HEK293T (cell line): ENCODE data around the gene TCP11L2.

Experiments used
- ARNT ChIP-seq: fragments of 450-650 bp; IDR thresholded peaks from 2 replicates; pipeline ENCODE4 v1.6.1; 2017; ENCODE audit warnings: mild to moderate bottlenecking
- BHLHE40 ChIP-seq: fragments of 450-650 bp; IDR thresholded peaks from 2 replicates; pipeline ENCODE4 v1.6.1; 2016; ENCODE audit warnings: mild to moderate bottlenecking, moderate library complexity, borderline replicate concordance
- CTBP1 ChIP-seq: fragments of 450-650 bp; IDR thresholded peaks from 2 replicates; pipeline ENCODE4 v1.6.1; 2016; ENCODE audit warnings: borderline replicate concordance
- ELF4 ChIP-seq: fragments of 450-650 bp; IDR thresholded peaks from 2 replicates; pipeline ENCODE4 v1.6.1; 2017; ENCODE audit warnings: antibody characterized with exemption
- FOXA1 ChIP-seq: fragments of 450-650 bp; IDR thresholded peaks from 2 replicates; pipeline ENCODE4 v1.6.1; 2016; ENCODE audit warnings: mild to moderate bottlenecking
- FOXM1 ChIP-seq: fragments of 450-650 bp; IDR thresholded peaks from 2 replicates; pipeline ENCODE4 v1.6.1; 2017; ENCODE audit warnings: mild to moderate bottlenecking, borderline replicate concordance
- HDGF ChIP-seq: fragments of 450-650 bp; IDR thresholded peaks from 2 replicates; pipeline ENCODE4 v1.6.1; 2017; ENCODE audit warnings: antibody characterized with exemption, borderline replicate concordance
- NFRKB ChIP-seq: fragments of 450-650 bp; IDR thresholded peaks from 2 replicates; pipeline ENCODE4 v1.6.1; 2016; ENCODE audit warnings: mild to moderate bottlenecking, moderate library complexity
- SP1 ChIP-seq: fragments of 450-650 bp; IDR thresholded peaks from 2 replicates; pipeline ENCODE4 v1.6.1; 2017
- TARDBP ChIP-seq: fragments of 450-650 bp; IDR thresholded peaks from 2 replicates; pipeline ENCODE4 v1.6.1; 2016

DNA sequence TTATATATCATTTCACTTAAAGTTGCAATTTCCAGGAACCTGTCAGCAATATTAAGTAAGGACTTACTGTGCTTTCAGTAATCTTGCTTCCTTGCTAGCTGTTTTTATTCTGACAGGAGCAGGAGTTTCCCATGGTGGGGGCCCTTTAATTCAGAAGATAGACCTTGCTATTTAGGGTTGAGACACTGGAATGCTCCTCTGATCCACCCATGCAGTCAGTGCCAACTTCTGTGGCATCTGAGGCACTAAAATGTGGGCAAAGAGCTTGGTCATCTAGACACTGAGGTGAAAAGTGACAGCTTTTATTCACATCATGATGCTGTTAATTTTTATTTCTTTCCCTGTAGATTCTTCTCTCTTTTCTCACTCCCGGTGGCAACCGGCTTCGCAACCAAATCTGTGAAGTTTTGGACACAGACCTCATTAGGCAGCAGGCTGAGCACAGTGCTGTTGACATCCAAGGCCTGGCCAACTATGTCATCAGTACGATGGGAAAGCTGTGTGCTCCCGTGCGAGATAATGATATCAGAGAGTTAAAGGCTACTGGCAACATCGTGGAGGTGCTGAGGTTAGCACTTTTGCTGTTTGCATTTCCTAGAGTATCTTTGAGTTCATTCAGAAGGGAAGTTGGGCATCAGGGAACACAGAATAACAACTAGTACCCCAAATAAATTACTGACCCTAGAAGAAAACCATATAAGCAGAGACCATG is 18.8 kb downstream of the TCP11L2 start:
- no peak for TF ChIP-seq NFRKB
- no peak for TF ChIP-seq FOXA1
- TF ChIP-seq ELF4, result no peak
- no peak for TF ChIP-seq BHLHE40
- no peak for TF ChIP-seq HDGF
- no peak for TF ChIP-seq TARDBP
- no peak for TF ChIP-seq FOXM1
- no peak for TF ChIP-seq CTBP1
- TF ChIP-seq ARNT, result no peak
- no peak for TF ChIP-seq SP1
